Measurements from ENCODE around the gene DDX20. TPM values are rescaled to one million over a fixed set of nuclear protein-coding genes. Genes with fewer than 3 reads are reported as not detected.

Gene DDX20
- total and polyA plus RNA-seq, 3 donors from 2014 or later, result 86.3 to 168 (median 148) TPM

DNA sequence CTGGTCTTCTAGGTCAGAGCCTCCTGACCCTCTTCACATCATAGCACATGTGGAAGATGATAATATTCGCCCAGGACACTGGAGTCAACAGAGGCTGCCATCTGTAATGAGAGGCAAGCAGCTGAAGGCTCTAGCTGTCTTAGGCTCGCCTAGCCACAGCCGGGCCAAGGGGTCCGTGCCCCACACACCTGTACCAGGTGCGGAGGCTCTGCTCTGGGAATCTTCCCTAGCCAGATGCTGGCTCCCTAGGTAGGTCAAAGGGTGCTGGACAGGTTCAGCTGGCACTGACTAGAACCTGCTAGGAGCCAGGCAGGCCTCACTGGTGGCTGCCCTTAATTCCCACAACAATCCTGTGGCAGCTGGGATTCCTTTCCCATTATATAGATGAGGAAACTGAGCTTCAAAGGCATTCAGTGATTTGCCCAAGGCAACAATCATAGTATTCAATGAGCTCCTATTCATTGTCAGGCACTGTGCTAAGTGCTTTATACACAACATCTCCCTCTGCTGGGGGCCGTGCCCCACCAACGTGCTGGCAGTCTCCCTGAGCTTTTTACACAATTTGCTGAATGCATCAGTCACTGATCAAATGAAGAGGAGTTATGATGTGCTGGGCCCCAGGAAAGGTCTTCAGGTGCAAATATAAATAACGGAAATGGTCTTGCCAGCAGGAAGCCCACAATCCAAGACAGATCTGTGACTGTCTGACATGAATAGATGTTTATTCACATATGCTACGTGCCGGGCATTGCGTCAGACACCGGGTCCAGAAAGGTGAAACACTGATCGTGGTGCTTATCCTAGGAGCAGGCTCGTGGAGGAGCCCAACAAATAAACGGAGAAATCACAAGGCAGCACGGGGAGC is 58.0 kb downstream of the DDX20 start:
- Histone ChIP-seq H3K4me3 (no peak overlapping the region), H3K27ac (no peak overlapping the region), H3K9me3 (no peaks in the 10 kb centered on the region), H3K4me1 (no peaks in the 10 kb centered on the region), H3K27me3 (no peaks in the 10 kb centered on the region), H3K36me3 (ENCODE audit: low read depth, missing control alignments) (no peaks in the 10 kb centered on the region)
- TF ChIP-seq, protein P1, sequence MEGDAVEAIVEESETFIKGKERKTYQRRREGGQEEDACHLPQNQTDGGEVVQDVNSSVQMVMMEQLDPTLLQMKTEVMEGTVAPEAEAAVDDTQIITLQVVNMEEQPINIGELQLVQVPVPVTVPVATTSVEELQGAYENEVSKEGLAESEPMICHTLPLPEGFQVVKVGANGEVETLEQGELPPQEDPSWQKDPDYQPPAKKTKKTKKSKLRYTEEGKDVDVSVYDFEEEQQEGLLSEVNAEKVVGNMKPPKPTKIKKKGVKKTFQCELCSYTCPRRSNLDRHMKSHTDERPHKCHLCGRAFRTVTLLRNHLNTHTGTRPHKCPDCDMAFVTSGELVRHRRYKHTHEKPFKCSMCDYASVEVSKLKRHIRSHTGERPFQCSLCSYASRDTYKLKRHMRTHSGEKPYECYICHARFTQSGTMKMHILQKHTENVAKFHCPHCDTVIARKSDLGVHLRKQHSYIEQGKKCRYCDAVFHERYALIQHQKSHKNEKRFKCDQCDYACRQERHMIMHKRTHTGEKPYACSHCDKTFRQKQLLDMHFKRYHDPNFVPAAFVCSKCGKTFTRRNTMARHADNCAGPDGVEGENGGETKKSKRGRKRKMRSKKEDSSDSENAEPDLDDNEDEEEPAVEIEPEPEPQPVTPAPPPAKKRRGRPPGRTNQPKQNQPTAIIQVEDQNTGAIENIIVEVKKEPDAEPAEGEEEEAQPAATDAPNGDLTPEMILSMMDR (IDR thresholded peaks at IDR 0.05), result no peak
- TF ChIP-seq POLR2A (IDR thresholded peaks at IDR 0.05), result no peak
- 82 to 84% methylated on average over 12 to 16 of the region's 16 CpGs for WGBS, 2 donors
- no peak for DNase-seq
- intact Hi-C loops (cut with DNase I; ENCODE audit: low total_unique reads), result no loop called here

DNA sequence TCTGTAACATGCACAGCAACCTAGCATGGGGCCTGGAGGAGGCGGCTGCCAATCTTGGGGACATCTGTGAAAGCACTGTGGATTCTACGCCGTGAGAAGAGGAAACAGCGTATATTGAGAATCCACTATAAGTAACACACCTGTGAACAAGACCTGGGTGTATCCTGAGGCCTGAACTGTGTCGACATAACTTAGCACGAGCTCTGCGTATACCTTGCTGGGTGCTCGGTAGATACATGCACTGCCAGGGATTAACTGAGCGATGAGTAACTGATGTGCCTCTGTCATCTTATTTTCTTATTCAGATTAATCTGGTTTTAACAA is 58.6 kb downstream of the DDX20 start:
- intact Hi-C loops (cut with DNase I; ENCODE audit: low total_unique reads), result no loop called here
- Histone ChIP-seq H3K27ac (no peak overlapping the region), H3K4me3 (no peak overlapping the region), H3K9me3 (no peaks in the 10 kb centered on the region), H3K4me1 (no peaks in the 10 kb centered on the region), H3K27me3 (no peaks in the 10 kb centered on the region), H3K36me3 (ENCODE audit: low read depth, missing control alignments) (no peaks in the 10 kb centered on the region)
- 93 to 94% methylated on average over 9 of the region's 9 CpGs for WGBS, 2 donors
- no peak for DNase-seq
- no peak for TF ChIP-seq POLR2A (IDR thresholded peaks at IDR 0.05)
- TF ChIP-seq, protein P1 (IDR thresholded peaks at IDR 0.05), result no peak

DNA sequence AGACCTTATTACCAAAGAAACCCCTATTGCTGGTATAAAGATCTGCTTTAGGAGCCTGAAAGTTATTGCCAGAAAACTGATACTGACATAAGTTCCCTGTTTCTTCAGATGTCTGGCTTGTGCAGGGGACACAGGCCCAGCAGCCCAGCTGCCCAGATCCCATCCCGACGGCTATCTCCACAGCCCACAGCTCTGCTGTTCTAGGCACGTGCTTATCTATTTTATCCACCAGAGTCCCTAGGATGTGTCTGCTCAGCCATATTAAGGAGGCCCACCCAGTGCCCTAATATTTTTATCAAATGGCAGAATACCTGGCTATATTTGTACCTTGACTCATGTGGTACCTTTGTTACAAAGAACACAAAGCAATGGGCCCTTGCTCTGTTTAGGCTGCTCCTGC is 58.9 kb downstream of the DDX20 start:
- DNase-seq, result no peak
- TF ChIP-seq POLR2A (IDR thresholded peaks at IDR 0.05), result no peak
- TF ChIP-seq, protein P1 (IDR thresholded peaks at IDR 0.05), result no peak
- H3K4me3 ChIP-seq, result no peak overlapping the region
- no peaks in the 10 kb centered on the region for H3K27me3 ChIP-seq
- H3K9me3 ChIP-seq, result no peaks in the 10 kb centered on the region
- 80 to 89% methylated on average over 3 of the region's 3 CpGs for WGBS, 2 donors
- intact Hi-C loops (cut with DNase I; ENCODE audit: low total_unique reads), result no loop called here
- no peaks in the 10 kb centered on the region for H3K36me3 ChIP-seq (ENCODE audit: low read depth, missing control alignments)
- no peak overlapping the region for H3K27ac ChIP-seq
- no peaks in the 10 kb centered on the region for H3K4me1 ChIP-seq

Small RNA genes lying within 50 kb of the gene (small RNA-seq; reads per million reads assigned to genes)
- gene INKA2, result 2.3 to 4.7 reads per million in 2 donors

Other genes starting within 250 kb of the DDX20 start
- 10 to 100 TPM; 20.8 to 27.6 TPM for gene RAP1A, start 136.1 kb upstream of the DDX20 start, total RNA-seq
- 42.8 TPM for gene RAP1A, start 136.1 kb upstream of the DDX20 start, polyA plus RNA-seq (ENCODE audit: insufficient read depth, low read depth, low replicate concordance)
- 1 to 10 TPM; 6.7 to 8.5 TPM for gene INKA2, start 16.5 kb upstream of the DDX20 start, total RNA-seq
- gene INKA2, start 16.5 kb upstream of the DDX20 start, polyA plus RNA-seq (ENCODE audit: insufficient read depth, low read depth, low replicate concordance), result 8.3 TPM
- gene KCND3, start 233.8 kb downstream of the DDX20 start, total RNA-seq, result 1 to 10 TPM; 6.0 to 6.6 TPM
- 5.5 TPM for gene KCND3, start 233.8 kb downstream of the DDX20 start, polyA plus RNA-seq (ENCODE audit: insufficient read depth, low read depth, low replicate concordance)